ENCODE data around the gene IL2RA. TPM values are rescaled to one million over a fixed set of nuclear protein-coding genes. Genes with fewer than 3 reads are reported as not detected.

Gene IL2RA
- polyA plus RNA-seq, 3 donors: 0.06 TPM; not detected in 2

- no peak for DNase-seq
- no peak overlapping the region for H3K9ac ChIP-seq (ENCODE audit: insufficient read depth, low read length, poor library complexity, severe bottlenecking)
- Mint-ChIP-seq H3K9me3 (peaks cover 0 to 4% (median 0%) of the 10 kb centered on the region in 7 donors), H3K27ac (no peak overlapping the region), H3K36me3 (peaks cover 0 to 8% of the 10 kb centered on the region in 2 donors), H3K27me3 (ENCODE audit: low read depth in 3 of 3) (peaks cover 0 to 3% (median 2%) of the 10 kb centered on the region in 3 donors), H3K4me1 (peaks cover 85% of the 10 kb centered on the region), H3K4me3 (no peak overlapping the region)
- no peaks in the 10 kb centered on the region for H3K9me3 ChIP-seq (replicated peaks in 1 of 2; ENCODE audit: control insufficient read depth in 1 of 2, insufficient read depth in 1 of 2, low read length in 2 of 2)
- peak overlapping the region; percentile 54 for H2AFZ ChIP-seq (ENCODE audit: insufficient read depth, low read depth, low read length, poor library complexity, severe bottlenecking)
- intact Hi-C loops (cut with micrococcal nuclease): no loop called here
- H3K36me3 ChIP-seq (replicated peaks in 1 of 2; ENCODE audit: control insufficient read depth in 1 of 2, insufficient read depth in 2 of 2, low read length in 2 of 2): no peaks in the 10 kb centered on the region
- H3K27me3 ChIP-seq (ENCODE audit: control insufficient read depth in 2 of 2, insufficient read depth in 2 of 2, low read length in 2 of 2): no peaks in the 10 kb centered on the region
- no peak overlapping the region for H3K4me3 ChIP-seq (replicated peaks in 1 of 3; ENCODE audit: low read depth in 2 of 3, low read length in 3 of 3)
- no peaks in the 10 kb centered on the region for H4K20me1 ChIP-seq (ENCODE audit: insufficient read depth, low read length)
- 18% methylated on average over 9 of the region's 11 CpGs for WGBS (ENCODE audit: insufficient coverage)
- TF ChIP-seq CTCF (IDR thresholded peaks at IDR 0.05): no peak
- H3K27ac ChIP-seq (ENCODE audit: low read depth in 1 of 2, low read length in 2 of 2): no peak overlapping the region
- peaks cover 75 to 80% of the 10 kb centered on the region in 2 donors for H3K4me1 ChIP-seq (ENCODE audit: control insufficient read depth in 1 of 2, insufficient read depth in 2 of 2, low read length in 2 of 2)
- H3K4me2 ChIP-seq (replicated peaks; ENCODE audit: extremely low read depth, low read length, poor library complexity, severe bottlenecking): no peak overlapping the region
- no peaks in the 10 kb centered on the region for H3K79me2 ChIP-seq (ENCODE audit: insufficient read depth, low read length)
Measured at GRCh38 chr10:6069081-6069931, 7.1 kb upstream of the IL2RA start.

GRCh38 chr10:6068422-6068821, 6.3 kb upstream of the IL2RA start:
- no peaks in the 10 kb centered on the region for H3K79me2 ChIP-seq (ENCODE audit: insufficient read depth, low read length)
- no peaks in the 10 kb centered on the region for H3K27me3 ChIP-seq (ENCODE audit: control insufficient read depth in 2 of 2, insufficient read depth in 2 of 2, low read length in 2 of 2)
- peaks cover 75 to 80% of the 10 kb centered on the region in 2 donors for H3K4me1 ChIP-seq (ENCODE audit: control insufficient read depth in 1 of 2, insufficient read depth in 2 of 2, low read length in 2 of 2)
- H3K9me3 ChIP-seq (replicated peaks in 1 of 2; ENCODE audit: control insufficient read depth in 1 of 2, insufficient read depth in 1 of 2, low read length in 2 of 2): no peaks in the 10 kb centered on the region
- no peaks in the 10 kb centered on the region for H3K36me3 ChIP-seq (replicated peaks in 1 of 2; ENCODE audit: control insufficient read depth in 1 of 2, insufficient read depth in 2 of 2, low read length in 2 of 2)
- H3K4me3 ChIP-seq (replicated peaks in 1 of 3; ENCODE audit: low read depth in 2 of 3, low read length in 3 of 3): peak overlapping the region in 1 of 3 experiments; percentile 9
- H3K27ac Mint-ChIP-seq: peak overlapping the region; percentile 73 to 85 (median 81)
- H4K20me1 ChIP-seq (ENCODE audit: insufficient read depth, low read length): no peaks in the 10 kb centered on the region
- WGBS (ENCODE audit: insufficient coverage): 0% methylated on average over 2 of the region's 8 CpGs
- intact Hi-C loops (cut with micrococcal nuclease): no loop called here
- peaks cover 0 to 4% (median 0%) of the 10 kb centered on the region in 7 donors for H3K9me3 Mint-ChIP-seq
- peak overlapping the region; percentile 54 for H2AFZ ChIP-seq (ENCODE audit: insufficient read depth, low read depth, low read length, poor library complexity, severe bottlenecking)
- H3K27ac ChIP-seq (ENCODE audit: low read depth in 1 of 2, low read length in 2 of 2): peak overlapping the region; percentile 39 to 66
- H3K4me3 Mint-ChIP-seq: peak overlapping the region; percentile 45 to 62
- peaks cover 0 to 3% (median 2%) of the 10 kb centered on the region in 3 donors for H3K27me3 Mint-ChIP-seq (ENCODE audit: low read depth in 3 of 3)
- H3K36me3 Mint-ChIP-seq: peaks cover 0 to 8% of the 10 kb centered on the region in 2 donors
- no peak overlapping the region for H3K9ac ChIP-seq (ENCODE audit: insufficient read depth, low read length, poor library complexity, severe bottlenecking)
- peak overlapping the region; percentile 23 for H3K4me2 ChIP-seq (replicated peaks; ENCODE audit: extremely low read depth, low read length, poor library complexity, severe bottlenecking)
- DNase-seq: peak; percentile 65 to 77 (median 75)
- H3K4me1 Mint-ChIP-seq: peaks cover 85% of the 10 kb centered on the region
- no peak for TF ChIP-seq CTCF (IDR thresholded peaks at IDR 0.05)
